GM18867 (cell line): ENCODE data around the gene TGFB2.

Experiments used
- ATAC-seq: cut with Tn5 transposase; IDR thresholded peaks from one replicate; pipeline ENCODE4 v1.9.1; 2021; ENCODE audit warnings: mild to moderate bottlenecking, moderate library complexity; ENCODE audit not compliant: unreplicated experiment

The TGFB2 gene

GRCh38 chr1:218479436-218480115 lies 134.4 kb downstream of the TGFB2 start:
- no peak for ATAC-seq

- ATAC-seq: no peak
These were observed 135.0 kb downstream of the TGFB2 start for GRCh38 chr1:218480137-218480536.

- no peak for ATAC-seq
These were observed 135.5 kb downstream of the TGFB2 start for GRCh38 chr1:218480588-218481099.

GRCh38 chr1:218481116-218481775 lies 136.1 kb downstream of the TGFB2 start:
- ATAC-seq: no peak

- ATAC-seq: no peak
These were observed 137.5 kb downstream of the TGFB2 start for GRCh38 chr1:218482683-218483082.

- ATAC-seq: no peak
These were observed 140.2 kb downstream of the TGFB2 start for GRCh38 chr1:218485241-218485928.

DNA sequence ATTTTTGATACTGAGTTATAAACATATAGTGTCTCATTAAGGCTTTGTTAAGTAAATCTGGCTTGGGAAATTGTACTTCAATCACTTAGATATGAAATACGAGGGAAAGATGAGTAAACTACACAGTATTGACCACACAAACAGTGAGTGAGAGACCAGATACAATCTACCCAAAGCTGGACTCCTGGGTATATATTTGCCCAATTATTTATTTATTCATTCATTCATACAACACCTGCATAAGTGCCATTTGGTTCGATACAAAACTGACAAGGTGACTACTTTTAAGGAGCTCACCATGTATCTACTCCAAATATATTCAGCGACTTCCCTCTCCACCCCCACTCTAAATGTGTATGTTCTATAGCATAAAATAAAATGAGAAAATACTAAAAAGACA lies 143.4 kb downstream of the TGFB2 start:
- ATAC-seq: no peak

DNA sequence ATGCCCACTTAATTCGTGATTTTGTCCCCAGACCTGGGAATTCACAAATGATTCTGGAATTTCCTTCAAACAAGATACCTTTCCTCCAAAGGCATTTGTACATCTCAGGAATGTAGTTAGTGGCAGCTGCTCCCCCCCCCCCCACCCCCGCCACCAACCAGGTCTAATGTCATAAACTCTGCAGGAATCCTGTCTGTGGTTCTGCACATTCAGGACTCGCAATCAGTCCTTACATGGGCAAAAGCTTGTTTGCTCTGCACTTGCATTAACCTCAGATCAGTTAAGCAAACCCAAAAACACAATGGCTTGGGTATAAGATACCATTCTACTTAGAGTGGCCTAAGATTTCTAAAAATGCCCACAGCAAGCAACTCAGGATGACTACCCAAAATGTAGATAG lies 143.8 kb downstream of the TGFB2 start:
- no peak for ATAC-seq

DNA sequence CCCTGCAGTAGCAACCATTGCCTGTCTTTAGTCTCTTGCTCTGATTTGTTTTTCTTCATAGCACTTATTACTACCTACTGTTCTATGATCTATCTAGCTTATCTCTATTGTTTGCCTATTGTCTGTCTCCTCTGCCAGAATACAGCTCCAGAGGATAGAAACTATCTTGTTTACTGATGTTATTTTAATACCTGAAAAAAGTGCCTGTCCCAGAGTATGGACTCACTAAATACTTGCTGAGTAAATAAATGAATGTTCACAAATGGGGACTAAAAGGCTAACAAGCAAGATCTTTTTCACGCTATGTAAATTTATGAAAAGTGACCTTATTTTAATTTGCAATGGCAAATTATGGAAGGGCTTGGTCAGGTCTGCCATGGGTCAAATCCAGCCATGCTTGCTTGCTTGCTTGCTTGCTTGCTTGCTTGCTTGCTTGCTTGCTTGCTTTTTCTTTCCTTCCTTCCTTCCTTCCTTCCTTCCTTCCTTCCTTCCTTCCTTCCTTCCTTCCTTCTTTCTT lies 145.3 kb downstream of the TGFB2 start:
- ATAC-seq: no peak

DNA sequence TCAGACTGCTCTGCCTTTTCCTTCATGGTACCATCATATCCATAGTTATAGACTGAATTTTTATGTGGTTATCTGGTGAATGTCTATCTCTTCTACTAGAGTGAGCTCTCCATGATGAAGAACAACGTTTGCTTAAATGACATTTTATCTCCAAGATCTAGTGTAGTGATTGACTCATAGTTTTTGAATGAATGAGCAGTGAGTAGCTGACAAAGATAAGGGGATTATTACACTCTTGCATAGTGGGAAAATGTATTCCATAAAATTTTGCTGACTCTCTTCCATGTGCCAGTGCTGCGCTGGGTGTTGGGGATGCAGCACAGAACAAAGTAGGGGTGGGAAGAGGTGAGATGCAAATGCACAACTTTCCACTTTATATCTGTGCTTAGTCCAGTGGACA lies 147.7 kb downstream of the TGFB2 start:
- no peak for ATAC-seq

DNA sequence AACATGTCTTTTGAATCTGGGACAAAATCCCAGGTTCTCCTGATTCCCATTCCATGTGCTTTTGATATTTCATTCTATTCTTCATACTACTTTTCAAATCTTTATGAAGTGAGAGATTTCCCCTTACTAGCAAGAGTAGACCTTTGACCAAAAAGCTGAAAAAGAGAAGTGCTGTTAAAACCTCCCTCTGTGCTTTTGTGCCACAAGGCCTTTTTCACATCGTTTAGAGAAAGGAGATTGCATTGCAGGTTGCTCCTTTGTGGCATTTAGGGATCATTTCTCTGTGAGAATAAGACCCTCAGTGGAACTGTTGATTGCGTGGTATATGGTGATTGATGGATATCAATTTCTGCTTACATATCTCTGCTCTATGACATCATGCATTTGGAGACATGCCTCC lies 148.8 kb downstream of the TGFB2 start:
- no peak for ATAC-seq
